K562 (cell line): ENCODE results near the gene DCAKD. TPM values are rescaled to one million over a fixed set of nuclear protein-coding genes. Genes with fewer than 3 reads are reported as not detected.

Experiments used
- CBX2 ChIP-seq: fragments of 200-600 bp; sonication (generic); IDR thresholded peaks from one replicate; pipeline ENCODE4 v1.6.1; 2012; ENCODE audit warnings: mild to moderate bottlenecking, low read length, inconsistent platforms; ENCODE audit not compliant: insufficient read depth, poor library complexity, severe bottlenecking
- CCNT2 ChIP-seq: IDR thresholded peaks from 2 replicates; pipeline ENCODE4 v1.6.1; 2011; ENCODE audit warnings: borderline replicate concordance, low read depth, mild to moderate bottlenecking, moderate library complexity, mixed read lengths, low read length; ENCODE audit not compliant: insufficient read length; ENCODE audit errors: extremely low read depth
- CREM ChIP-seq: IDR thresholded peaks from 2 replicates; pipeline ENCODE4 v1.6.1; 2014; ENCODE audit warnings: antibody characterized with exemption, low read depth
- DMBX1 ChIP-seq: fragments of 250-450 bp; sonication (Bioruptor Pico); IDR thresholded peaks from 2 replicates; pipeline ENCODE4 v1.8.0; 2022; ENCODE audit warnings: inconsistent platforms, mild to moderate bottlenecking, moderate library complexity, borderline replicate concordance
- GATAD2A ChIP-seq: fragments of 450-650 bp; IDR thresholded peaks from 2 replicates; pipeline ENCODE4 v1.6.1; 2017
- polyA plus RNA-seq, 8 experiments: library from polyadenylated mRNA; depleted of rRNA in 4 of 8; stranded (reverse) in 5 of 8; unstranded in 3 of 8; fragments of >200 nt; fragmentation: Nextera tagmentation in 2 of 8; fragmentation: Illumina TruSeq in 1 of 8; extraction: Ambion mirVana in 2 of 8; extraction: Trizol in 1 of 8; gene quantifications; 2 replicates each; pipeline versions ENCODE4 v1.2.1 to v1.2.3, GENCODE V29; 2011 to 2014; ENCODE audit warnings: inconsistent platforms in 1 of 8, missing spikeins in 1 of 8
- total RNA-seq, 7 experiments: library from RNA; depleted of rRNA in 6 of 7; stranded (reverse); fragments of >200 nt in 6 of 7; fragmentation: Illumina TruSeq in 2 of 7; extraction: Trizol in 2 of 7; gene quantifications; 2 replicates each; pipeline versions ENCODE4 v1.2.1 to v1.2.3, GENCODE V29; 2011 to 2021; ENCODE audit warnings: low replicate concordance in 1 of 7
- TF ChIP-seq, protein P1 (sequence below): fragments of 200-600 bp; sonication (generic); IDR thresholded peaks from one replicate; pipeline ENCODE4 v1.6.1; 2012; ENCODE audit warnings: mild to moderate bottlenecking, low read depth, low read length, inconsistent platforms
- TF ChIP-seq, protein P2 (sequence below): fragments of 450-650 bp; IDR thresholded peaks from 2 replicates; pipeline ENCODE4 v1.7.1; 2018; ENCODE audit warnings: mild to moderate bottlenecking, low read depth; ENCODE audit not compliant: partially characterized antibody
- TF ChIP-seq, protein P3 (sequence below): fragments of 250-450 bp; sonication (Bioruptor Pico); IDR thresholded peaks from 2 replicates; pipeline ENCODE4 v1.4.0; 2020; ENCODE audit warnings: mild to moderate bottlenecking

The DCAKD gene
- total and polyA plus RNA-seq, 9 of the 15 experiments (the other 6 are each of a cell fraction or from before 2014, with no cell fraction given): 7.9 to 35.5 (median 21.4) TPM

DNA sequence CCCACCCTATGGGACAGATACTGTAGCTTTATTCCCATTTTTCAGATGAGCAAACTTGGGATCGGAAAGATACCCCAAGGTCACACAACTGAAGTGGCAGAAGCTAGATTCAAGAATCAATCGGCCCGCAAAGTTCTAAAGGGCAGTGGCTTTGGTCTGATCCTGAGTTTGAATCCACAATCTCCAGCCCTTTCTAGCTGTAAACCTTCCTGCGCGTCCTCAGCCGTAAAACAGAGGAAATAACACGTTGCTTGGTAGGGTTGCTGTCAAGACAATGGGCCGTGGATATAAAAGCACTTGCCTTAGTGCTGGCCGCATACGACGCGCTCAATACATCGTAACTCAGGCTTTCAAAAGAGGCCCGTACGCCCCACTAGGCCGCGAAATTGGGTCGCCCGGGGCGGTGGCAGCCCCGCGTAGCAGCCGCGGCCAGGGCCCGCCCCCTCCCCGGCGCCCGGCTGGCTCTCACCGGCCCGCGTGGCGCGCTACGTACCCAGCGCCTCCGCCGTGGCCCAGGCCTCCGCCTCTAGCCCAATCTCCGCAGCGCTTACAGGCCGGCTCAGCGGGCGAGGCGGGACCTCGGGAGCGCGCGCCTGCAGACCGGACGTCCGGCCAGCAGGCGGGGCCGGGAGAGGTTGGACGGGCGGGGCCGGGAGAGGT is at the start of gene DCAKD (continued):
- TF ChIP-seq, protein P1, sequence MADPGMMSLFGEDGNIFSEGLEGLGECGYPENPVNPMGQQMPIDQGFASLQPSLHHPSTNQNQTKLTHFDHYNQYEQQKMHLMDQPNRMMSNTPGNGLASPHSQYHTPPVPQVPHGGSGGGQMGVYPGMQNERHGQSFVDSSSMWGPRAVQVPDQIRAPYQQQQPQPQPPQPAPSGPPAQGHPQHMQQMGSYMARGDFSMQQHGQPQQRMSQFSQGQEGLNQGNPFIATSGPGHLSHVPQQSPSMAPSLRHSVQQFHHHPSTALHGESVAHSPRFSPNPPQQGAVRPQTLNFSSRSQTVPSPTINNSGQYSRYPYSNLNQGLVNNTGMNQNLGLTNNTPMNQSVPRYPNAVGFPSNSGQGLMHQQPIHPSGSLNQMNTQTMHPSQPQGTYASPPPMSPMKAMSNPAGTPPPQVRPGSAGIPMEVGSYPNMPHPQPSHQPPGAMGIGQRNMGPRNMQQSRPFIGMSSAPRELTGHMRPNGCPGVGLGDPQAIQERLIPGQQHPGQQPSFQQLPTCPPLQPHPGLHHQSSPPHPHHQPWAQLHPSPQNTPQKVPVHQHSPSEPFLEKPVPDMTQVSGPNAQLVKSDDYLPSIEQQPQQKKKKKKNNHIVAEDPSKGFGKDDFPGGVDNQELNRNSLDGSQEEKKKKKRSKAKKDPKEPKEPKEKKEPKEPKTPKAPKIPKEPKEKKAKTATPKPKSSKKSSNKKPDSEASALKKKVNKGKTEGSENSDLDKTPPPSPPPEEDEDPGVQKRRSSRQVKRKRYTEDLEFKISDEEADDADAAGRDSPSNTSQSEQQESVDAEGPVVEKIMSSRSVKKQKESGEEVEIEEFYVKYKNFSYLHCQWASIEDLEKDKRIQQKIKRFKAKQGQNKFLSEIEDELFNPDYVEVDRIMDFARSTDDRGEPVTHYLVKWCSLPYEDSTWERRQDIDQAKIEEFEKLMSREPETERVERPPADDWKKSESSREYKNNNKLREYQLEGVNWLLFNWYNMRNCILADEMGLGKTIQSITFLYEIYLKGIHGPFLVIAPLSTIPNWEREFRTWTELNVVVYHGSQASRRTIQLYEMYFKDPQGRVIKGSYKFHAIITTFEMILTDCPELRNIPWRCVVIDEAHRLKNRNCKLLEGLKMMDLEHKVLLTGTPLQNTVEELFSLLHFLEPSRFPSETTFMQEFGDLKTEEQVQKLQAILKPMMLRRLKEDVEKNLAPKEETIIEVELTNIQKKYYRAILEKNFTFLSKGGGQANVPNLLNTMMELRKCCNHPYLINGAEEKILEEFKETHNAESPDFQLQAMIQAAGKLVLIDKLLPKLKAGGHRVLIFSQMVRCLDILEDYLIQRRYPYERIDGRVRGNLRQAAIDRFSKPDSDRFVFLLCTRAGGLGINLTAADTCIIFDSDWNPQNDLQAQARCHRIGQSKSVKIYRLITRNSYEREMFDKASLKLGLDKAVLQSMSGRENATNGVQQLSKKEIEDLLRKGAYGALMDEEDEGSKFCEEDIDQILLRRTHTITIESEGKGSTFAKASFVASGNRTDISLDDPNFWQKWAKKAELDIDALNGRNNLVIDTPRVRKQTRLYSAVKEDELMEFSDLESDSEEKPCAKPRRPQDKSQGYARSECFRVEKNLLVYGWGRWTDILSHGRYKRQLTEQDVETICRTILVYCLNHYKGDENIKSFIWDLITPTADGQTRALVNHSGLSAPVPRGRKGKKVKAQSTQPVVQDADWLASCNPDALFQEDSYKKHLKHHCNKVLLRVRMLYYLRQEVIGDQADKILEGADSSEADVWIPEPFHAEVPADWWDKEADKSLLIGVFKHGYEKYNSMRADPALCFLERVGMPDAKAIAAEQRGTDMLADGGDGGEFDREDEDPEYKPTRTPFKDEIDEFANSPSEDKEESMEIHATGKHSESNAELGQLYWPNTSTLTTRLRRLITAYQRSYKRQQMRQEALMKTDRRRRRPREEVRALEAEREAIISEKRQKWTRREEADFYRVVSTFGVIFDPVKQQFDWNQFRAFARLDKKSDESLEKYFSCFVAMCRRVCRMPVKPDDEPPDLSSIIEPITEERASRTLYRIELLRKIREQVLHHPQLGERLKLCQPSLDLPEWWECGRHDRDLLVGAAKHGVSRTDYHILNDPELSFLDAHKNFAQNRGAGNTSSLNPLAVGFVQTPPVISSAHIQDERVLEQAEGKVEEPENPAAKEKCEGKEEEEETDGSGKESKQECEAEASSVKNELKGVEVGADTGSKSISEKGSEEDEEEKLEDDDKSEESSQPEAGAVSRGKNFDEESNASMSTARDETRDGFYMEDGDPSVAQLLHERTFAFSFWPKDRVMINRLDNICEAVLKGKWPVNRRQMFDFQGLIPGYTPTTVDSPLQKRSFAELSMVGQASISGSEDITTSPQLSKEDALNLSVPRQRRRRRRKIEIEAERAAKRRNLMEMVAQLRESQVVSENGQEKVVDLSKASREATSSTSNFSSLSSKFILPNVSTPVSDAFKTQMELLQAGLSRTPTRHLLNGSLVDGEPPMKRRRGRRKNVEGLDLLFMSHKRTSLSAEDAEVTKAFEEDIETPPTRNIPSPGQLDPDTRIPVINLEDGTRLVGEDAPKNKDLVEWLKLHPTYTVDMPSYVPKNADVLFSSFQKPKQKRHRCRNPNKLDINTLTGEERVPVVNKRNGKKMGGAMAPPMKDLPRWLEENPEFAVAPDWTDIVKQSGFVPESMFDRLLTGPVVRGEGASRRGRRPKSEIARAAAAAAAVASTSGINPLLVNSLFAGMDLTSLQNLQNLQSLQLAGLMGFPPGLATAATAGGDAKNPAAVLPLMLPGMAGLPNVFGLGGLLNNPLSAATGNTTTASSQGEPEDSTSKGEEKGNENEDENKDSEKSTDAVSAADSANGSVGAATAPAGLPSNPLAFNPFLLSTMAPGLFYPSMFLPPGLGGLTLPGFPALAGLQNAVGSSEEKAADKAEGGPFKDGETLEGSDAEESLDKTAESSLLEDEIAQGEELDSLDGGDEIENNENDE: no peak
- TF ChIP-seq, protein P2, sequence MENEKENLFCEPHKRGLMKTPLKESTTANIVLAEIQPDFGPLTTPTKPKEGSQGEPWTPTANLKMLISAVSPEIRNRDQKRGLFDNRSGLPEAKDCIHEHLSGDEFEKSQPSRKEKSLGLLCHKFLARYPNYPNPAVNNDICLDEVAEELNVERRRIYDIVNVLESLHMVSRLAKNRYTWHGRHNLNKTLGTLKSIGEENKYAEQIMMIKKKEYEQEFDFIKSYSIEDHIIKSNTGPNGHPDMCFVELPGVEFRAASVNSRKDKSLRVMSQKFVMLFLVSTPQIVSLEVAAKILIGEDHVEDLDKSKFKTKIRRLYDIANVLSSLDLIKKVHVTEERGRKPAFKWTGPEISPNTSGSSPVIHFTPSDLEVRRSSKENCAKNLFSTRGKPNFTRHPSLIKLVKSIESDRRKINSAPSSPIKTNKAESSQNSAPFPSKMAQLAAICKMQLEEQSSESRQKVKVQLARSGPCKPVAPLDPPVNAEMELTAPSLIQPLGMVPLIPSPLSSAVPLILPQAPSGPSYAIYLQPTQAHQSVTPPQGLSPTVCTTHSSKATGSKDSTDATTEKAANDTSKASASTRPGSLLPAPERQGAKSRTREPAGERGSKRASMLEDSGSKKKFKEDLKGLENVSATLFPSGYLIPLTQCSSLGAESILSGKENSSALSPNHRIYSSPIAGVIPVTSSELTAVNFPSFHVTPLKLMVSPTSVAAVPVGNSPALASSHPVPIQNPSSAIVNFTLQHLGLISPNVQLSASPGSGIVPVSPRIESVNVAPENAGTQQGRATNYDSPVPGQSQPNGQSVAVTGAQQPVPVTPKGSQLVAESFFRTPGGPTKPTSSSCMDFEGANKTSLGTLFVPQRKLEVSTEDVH: no peak
- TF ChIP-seq CBX2 (no peak), GATAD2A (no peak), CREM (peak; percentile 27; the same call in 1 of the 2 replicates), DMBX1 (CRISPR knock-in tag) (peak; percentile 25; the same call in 1 of the 2 replicates), CCNT2 (peak; percentile 92)
- TF ChIP-seq, protein P3, sequence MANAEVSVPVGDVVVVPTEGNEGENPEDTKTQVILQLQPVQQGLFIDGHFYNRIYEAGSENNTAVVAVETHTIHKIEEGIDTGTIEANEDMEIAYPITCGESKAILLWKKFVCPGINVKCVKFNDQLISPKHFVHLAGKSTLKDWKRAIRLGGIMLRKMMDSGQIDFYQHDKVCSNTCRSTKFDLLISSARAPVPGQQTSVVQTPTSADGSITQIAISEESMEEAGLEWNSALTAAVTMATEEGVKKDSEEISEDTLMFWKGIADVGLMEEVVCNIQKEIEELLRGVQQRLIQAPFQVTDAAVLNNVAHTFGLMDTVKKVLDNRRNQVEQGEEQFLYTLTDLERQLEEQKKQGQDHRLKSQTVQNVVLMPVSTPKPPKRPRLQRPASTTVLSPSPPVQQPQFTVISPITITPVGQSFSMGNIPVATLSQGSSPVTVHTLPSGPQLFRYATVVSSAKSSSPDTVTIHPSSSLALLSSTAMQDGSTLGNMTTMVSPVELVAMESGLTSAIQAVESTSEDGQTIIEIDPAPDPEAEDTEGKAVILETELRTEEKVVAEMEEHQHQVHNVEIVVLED: peak; percentile 85
